Gastrocnemius medialis (tissue), 4 donors: ENCODE results near the gene CSH2.

Experiments used
- CTCF ChIP-seq, 5 experiments: fragments of 450-650 bp in 3 of 5; fragments of 200-600 bp in 2 of 5; sonication (generic) in 2 of 5; IDR thresholded peaks in 4 of 5; conservative IDR thresholded peaks in 1 of 5; 1 replicate in 4 of 5; 2 replicates in 1 of 5; pipeline ENCODE4 v1.5.1; 2016 to 2019; ENCODE audit warnings: antibody characterized with exemption in 5 of 5, mild to moderate bottlenecking in 3 of 5, moderate library complexity in 3 of 5
- POLR2A ChIP-seq, 2 donors: fragments of 450-650 bp; IDR thresholded peaks; one replicate each; pipeline ENCODE4 v1.6.1; 2017; ENCODE audit warnings: antibody characterized with exemption in 2 of 2, mild to moderate bottlenecking in 2 of 2, moderate library complexity in 2 of 2

DNA sequence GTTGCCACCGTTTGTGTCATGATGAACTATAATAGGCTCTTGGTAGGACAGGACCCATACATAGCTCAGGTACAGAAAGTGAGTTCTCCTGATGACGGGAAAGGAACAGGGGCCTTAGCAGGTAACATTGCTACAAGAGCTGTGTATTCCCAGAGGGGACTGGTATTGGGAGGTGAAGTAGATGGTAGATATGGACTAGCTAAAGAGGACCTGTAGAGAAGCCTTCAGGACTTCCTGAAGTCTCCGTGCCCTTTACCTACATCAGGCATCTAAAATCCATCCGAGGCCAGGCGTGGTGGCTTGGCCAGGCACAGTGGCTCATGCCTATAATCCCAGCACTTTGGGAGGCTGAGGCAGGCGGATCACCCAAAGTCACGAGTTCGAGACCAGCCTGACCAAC is 18.3 kb downstream of the CSH2 start:
- TF ChIP-seq CTCF (IDR thresholded peaks at IDR 0.05 in 4 of 5, conservative IDR thresholded peaks at IDR 0.05 in 1 of 5) (no peak), POLR2A (IDR thresholded peaks at IDR 0.05) (no peak)
